ENCODE data around the gene KIF1A.

KIF1A gene

DNA sequence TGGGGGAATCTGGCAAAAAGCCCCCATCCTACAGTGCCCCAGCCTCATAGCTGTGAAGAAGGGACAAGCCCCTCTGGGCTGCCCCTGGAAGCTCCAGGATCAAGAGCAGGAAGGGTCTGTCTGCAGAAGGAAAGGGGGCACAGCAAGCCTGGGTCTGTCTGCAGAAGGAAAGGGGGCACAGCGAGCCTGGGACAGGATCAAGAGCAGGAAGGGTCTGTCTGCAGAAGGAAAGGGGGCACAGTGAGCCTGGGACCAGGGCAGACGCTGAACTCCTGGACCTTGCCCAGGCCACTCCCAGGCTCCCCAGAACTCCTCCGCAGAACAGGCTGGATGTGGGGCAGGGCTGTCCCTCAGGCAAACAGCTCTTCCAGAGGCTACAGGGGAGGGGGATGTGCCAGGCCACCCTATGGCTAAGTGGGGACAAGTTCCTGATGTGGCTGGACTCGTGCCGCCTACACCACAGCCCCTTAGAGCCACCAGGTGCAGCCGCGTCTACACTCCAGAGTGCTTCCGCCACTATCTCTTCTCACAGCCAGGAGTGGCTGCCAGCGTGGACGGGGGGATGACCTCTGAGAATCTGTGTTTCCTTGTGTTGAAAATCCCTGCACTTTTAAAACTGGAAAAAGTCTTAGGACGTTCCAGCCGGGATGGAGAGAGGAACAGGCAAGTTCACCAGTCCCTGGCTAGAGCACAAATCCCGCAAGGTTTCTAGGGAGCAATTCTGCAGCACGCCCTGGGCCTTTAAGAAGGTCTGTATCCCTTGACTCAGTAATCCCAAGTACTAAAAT, 20.8 kb downstream of the KIF1A start:
- Histone ChIP-seq H3K4me3 (ENCODE audit: low read depth, low read length) (no peak overlapping the region), H3K9me3 (no peaks in the 10 kb centered on the region), H3K27me3 (no peaks in the 10 kb centered on the region), H3K36me3 (peaks cover 5% of the 10 kb centered on the region; the same call in 1 of the 2 replicates), H3K4me1 (no peaks in the 10 kb centered on the region)
- no peak for DNase-seq
- TF ChIP-seq, protein P1, sequence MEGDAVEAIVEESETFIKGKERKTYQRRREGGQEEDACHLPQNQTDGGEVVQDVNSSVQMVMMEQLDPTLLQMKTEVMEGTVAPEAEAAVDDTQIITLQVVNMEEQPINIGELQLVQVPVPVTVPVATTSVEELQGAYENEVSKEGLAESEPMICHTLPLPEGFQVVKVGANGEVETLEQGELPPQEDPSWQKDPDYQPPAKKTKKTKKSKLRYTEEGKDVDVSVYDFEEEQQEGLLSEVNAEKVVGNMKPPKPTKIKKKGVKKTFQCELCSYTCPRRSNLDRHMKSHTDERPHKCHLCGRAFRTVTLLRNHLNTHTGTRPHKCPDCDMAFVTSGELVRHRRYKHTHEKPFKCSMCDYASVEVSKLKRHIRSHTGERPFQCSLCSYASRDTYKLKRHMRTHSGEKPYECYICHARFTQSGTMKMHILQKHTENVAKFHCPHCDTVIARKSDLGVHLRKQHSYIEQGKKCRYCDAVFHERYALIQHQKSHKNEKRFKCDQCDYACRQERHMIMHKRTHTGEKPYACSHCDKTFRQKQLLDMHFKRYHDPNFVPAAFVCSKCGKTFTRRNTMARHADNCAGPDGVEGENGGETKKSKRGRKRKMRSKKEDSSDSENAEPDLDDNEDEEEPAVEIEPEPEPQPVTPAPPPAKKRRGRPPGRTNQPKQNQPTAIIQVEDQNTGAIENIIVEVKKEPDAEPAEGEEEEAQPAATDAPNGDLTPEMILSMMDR (IDR thresholded peaks at IDR 0.05; ENCODE audit: low read depth, low read length): no peak

DNA sequence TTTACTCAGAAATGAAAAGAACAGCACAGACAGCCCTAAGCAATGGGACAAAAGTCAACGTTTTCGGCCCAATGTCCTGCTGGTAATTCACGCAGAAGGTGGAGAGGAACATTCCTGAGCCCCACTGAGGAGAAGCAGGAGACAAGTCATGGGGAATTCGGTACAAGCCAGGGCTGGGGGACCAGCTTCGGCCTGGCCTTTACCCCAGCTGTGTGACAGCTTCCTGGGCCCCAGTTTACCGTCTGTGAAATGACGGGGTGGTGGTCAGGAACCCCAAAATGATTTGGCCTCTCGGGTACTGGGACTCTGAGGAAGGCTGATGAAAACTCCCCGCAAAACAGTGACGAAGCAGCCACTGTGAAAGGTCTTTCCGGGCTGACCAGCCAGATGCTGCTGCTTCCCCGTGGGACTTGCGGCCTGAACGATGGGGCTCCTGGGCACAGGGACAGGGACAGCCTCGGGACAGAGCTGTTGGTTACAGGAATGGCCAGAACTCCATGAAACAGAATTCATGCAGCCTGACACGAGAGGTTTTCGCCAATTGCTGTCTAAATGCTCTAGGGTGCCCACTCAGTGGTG, 21.6 kb downstream of the KIF1A start:
- TF ChIP-seq, protein P1 (IDR thresholded peaks at IDR 0.05; ENCODE audit: low read depth, low read length): no peak
- Histone ChIP-seq H3K36me3 (peaks cover 5% of the 10 kb centered on the region), H3K4me1 (no peaks in the 10 kb centered on the region), H3K4me3 (ENCODE audit: low read depth, low read length) (no peak overlapping the region), H3K9me3 (no peaks in the 10 kb centered on the region), H3K27me3 (no peaks in the 10 kb centered on the region)
- DNase-seq: no peak

DNA sequence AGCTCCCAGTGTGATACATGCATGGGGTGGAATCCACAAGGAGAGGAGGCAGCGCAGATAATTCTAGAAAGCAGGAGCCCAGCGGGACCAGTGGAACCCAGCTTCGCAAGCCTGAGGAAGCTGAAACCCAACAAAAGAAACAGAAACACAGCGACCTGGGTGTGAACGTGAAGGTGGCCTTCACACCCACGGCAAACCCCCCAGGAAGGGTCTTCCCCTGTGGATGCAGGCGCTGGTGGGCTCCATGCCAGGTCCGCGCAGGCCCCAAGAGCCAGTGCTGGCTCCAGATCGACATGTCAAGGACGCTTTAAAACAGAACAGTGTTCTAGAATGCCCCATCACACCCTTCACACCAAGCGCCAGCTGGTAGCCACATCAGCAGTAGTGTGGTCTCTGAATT, 22.1 kb downstream of the KIF1A start:
- H3K4me3 ChIP-seq (ENCODE audit: low read depth, low read length): no peak overlapping the region
- no peak for DNase-seq
- no peaks in the 10 kb centered on the region for H3K4me1 ChIP-seq
- H3K27me3 ChIP-seq: no peaks in the 10 kb centered on the region
- H3K9me3 ChIP-seq: no peaks in the 10 kb centered on the region
- H3K36me3 ChIP-seq: peaks cover 5% of the 10 kb centered on the region
- TF ChIP-seq, protein P1 (IDR thresholded peaks at IDR 0.05; ENCODE audit: low read depth, low read length): no peak

- Histone ChIP-seq H3K4me3 (ENCODE audit: low read depth, low read length) (no peak overlapping the region), H3K36me3 (peaks cover 5% of the 10 kb centered on the region), H3K27me3 (no peaks in the 10 kb centered on the region), H3K9me3 (no peaks in the 10 kb centered on the region), H3K4me1 (no peaks in the 10 kb centered on the region)
- peak; percentile 3 for DNase-seq
- TF ChIP-seq, protein P1 (IDR thresholded peaks at IDR 0.05; ENCODE audit: low read depth, low read length): no peak
Measured at GRCh38 chr2:240797500-240797895, 22.5 kb downstream of the KIF1A start.

- Histone ChIP-seq H3K4me3 (ENCODE audit: low read depth, low read length) (no peak overlapping the region), H3K27me3 (no peaks in the 10 kb centered on the region), H3K9me3 (no peaks in the 10 kb centered on the region), H3K36me3 (peaks cover 5% of the 10 kb centered on the region), H3K4me1 (no peaks in the 10 kb centered on the region)
- DNase-seq: peak; percentile 2
- TF ChIP-seq, protein P1 (IDR thresholded peaks at IDR 0.05; ENCODE audit: low read depth, low read length): no peak
Measured at GRCh38 chr2:240796543-240797499, 23.2 kb downstream of the KIF1A start.
